Lung (tissue), 12 donors: ENCODE results near the gene TRABD2B. TPM values are rescaled to one million over a fixed set of nuclear protein-coding genes. Genes with fewer than 3 reads are reported as not detected.

Experiments used
- ATAC-seq: fragments of 200-7000 bp; cut with Tn5 transposase; one replicate; pipeline ENCODE4 v1.9.1; 2020; ENCODE audit warnings: moderate number of reproducible peaks; ENCODE audit not compliant: insufficient read depth, low FRiP score
- DNase-seq, 3 donors: peaks; one replicate each; pipeline ENCODE4 v3.0.0-alpha.2; 2013 to 2017
- H3K27ac ChIP-seq, 2 donors: one replicate each; pipeline ENCODE4 v1.5.1; 2013; ENCODE audit warnings: mild to moderate bottlenecking in 2 of 2, moderate library complexity in 2 of 2, control low read depth in 1 of 2, inconsistent platforms in 1 of 2, low read depth in 1 of 2, low read length in 1 of 2
- H3K27me3 ChIP-seq, 3 donors: one replicate each; pipeline ENCODE4 v1.5.1; 2013; ENCODE audit warnings: low read length in 2 of 3; ENCODE audit not compliant: control insufficient read depth in 3 of 3, insufficient read depth in 3 of 3
- H3K36me3 ChIP-seq, 4 donors: one replicate each; pipeline ENCODE4 v1.5.1; 2013; ENCODE audit warnings: low read length in 4 of 4, mild to moderate bottlenecking in 1 of 4, moderate library complexity in 1 of 4; ENCODE audit not compliant: control insufficient read depth in 4 of 4, insufficient read depth in 4 of 4
- H3K4me1 ChIP-seq, 5 donors: one replicate each; pipeline ENCODE4 v1.5.1; 2013; ENCODE audit warnings: low read length in 5 of 5, mild to moderate bottlenecking in 2 of 5, moderate library complexity in 1 of 5; ENCODE audit not compliant: control insufficient read depth in 5 of 5, insufficient read depth in 5 of 5
- H3K4me3 ChIP-seq: one replicate; pipeline ENCODE4 v1.5.1; 2013; ENCODE audit warnings: mild to moderate bottlenecking, control low read depth, moderate library complexity
- H3K9ac ChIP-seq, 2 donors: one replicate each; pipeline ENCODE4 v1.5.1; 2013; ENCODE audit warnings: low read length in 2 of 2, control low read depth in 1 of 2; ENCODE audit not compliant: insufficient read depth in 1 of 2
- H3K9me3 ChIP-seq, 4 donors: one replicate each; pipeline ENCODE4 v1.5.1; 2013; ENCODE audit warnings: low read length in 3 of 4, mild to moderate bottlenecking in 1 of 4, moderate library complexity in 1 of 4; ENCODE audit not compliant: control insufficient read depth in 4 of 4, insufficient read depth in 3 of 4
- WGBS, 2 donors: extraction: QIAGEN DNeasy Blood & Tissue Kit; methylation state at CpG; one replicate each; pipeline ENCODE4 v1.1.7; 2013; 5-methylcytosine and 5-hydroxymethylcytosine counted together
- polyA plus RNA-seq, 2 donors: library from polyadenylated mRNA; stranded (reverse); fragments of 200-250 nt; gene quantifications; one replicate each; pipeline ENCODE4 v1.2.1, GENCODE V29; 2013
- total RNA-seq, 2 donors: library from RNA; depleted of rRNA in 1 of 2; stranded (reverse); fragments of >200 nt in 1 of 2; gene quantifications; one replicate each; pipeline ENCODE4 v1.2.1, GENCODE V29; 2014 to 2021
- TF ChIP-seq, protein P1 (sequence below): IDR thresholded peaks from 2 replicates; pipeline ENCODE4 v1.5.1; 2012; ENCODE audit warnings: mild to moderate bottlenecking; ENCODE audit errors: control extremely low read depth, extremely low read depth
- donor health status: control.
- donor health status: control.
- donor health status: Bipolar disorder and iron deficiency.
- donor health status: healthy.
- donor health status: DM: yes; HTN: yes; CAD: no.

The TRABD2B gene
- total and polyA plus RNA-seq, 4 donors: 0.37 to 1.9 (median 0.64) TPM

DNA sequence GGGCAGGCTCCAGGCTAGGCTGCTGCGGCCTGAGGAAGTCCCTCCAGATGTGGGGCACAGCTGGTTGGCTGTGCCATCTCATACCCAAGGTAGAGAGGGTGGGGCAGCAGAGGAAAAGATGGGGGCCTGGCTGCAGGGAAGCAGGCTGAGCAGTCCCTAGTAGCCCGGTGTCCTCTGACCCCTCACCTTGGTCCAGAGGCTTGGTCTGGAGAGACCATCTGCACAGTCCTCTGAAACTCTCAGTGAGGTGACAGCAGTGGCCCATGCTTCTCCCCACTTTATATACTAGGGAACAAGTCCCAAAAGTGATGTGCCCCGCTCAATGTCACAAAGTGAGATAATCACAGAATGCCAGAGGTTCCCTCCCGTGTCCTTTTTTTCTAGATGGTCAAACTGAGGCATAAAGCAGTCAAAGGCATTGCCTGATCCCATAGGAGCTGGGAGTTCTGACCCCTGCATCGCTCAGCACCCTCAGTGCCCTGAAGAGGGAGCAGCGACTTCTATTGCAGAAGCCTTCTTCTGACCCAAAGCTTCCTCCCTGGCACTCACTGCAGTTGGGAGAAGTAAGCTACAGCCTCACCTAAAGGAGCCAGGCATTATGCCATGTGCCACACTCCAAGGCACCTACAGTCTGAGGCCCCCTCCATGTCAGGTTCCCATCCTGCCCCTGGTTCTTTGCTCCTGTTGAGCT is 45.5 kb downstream of the TRABD2B start:
- WGBS, 2 donors: 82 to 84% methylated on average over 6 of the region's 6 CpGs
- Histone ChIP-seq H3K4me3 (no peak overlapping the region), H3K27ac (no peak overlapping the region), H3K36me3 (no peaks in the 10 kb centered on the region), H3K27me3 (no peaks in the 10 kb centered on the region), H3K4me1 (peaks cover 0 to 4% (median 0%) of the 10 kb centered on the region in 5 donors), H3K9ac (no peak overlapping the region), H3K9me3 (no peaks in the 10 kb centered on the region)
- no peak for DNase-seq
- no peak for ATAC-seq
- TF ChIP-seq, protein P1, sequence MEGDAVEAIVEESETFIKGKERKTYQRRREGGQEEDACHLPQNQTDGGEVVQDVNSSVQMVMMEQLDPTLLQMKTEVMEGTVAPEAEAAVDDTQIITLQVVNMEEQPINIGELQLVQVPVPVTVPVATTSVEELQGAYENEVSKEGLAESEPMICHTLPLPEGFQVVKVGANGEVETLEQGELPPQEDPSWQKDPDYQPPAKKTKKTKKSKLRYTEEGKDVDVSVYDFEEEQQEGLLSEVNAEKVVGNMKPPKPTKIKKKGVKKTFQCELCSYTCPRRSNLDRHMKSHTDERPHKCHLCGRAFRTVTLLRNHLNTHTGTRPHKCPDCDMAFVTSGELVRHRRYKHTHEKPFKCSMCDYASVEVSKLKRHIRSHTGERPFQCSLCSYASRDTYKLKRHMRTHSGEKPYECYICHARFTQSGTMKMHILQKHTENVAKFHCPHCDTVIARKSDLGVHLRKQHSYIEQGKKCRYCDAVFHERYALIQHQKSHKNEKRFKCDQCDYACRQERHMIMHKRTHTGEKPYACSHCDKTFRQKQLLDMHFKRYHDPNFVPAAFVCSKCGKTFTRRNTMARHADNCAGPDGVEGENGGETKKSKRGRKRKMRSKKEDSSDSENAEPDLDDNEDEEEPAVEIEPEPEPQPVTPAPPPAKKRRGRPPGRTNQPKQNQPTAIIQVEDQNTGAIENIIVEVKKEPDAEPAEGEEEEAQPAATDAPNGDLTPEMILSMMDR: no peak

DNA sequence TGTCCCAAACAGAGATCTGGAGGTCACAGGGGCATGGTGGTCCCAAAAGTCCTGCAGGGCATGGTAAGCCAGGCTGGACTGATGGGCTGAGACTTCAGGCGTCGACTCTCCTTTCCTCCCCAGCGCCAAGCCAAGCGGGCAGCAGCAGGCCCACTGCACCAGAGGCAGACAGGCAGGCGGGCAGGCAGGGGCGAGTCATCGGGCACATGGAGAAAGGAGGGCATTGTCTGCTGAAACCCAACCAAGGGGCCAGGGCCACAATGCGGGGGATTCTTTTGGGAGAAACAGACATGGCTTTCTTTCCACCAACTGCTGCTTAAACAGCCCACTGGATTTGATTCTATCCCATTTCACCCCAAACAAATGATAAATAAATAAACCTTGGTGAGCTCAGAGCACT is 46.2 kb downstream of the TRABD2B start:
- DNase-seq (no peak), ATAC-seq (no peak)
- WGBS, 2 donors: 95 to 97% methylated on average over 8 of the region's 8 CpGs
- Histone ChIP-seq H3K9me3 (no peaks in the 10 kb centered on the region), H3K27me3 (no peaks in the 10 kb centered on the region), H3K9ac (no peak overlapping the region), H3K27ac (no peak overlapping the region), H3K4me3 (no peak overlapping the region), H3K36me3 (no peaks in the 10 kb centered on the region), H3K4me1 (peaks cover 0 to 4% (median 0%) of the 10 kb centered on the region in 5 donors)
- TF ChIP-seq, protein P1: no peak

DNA sequence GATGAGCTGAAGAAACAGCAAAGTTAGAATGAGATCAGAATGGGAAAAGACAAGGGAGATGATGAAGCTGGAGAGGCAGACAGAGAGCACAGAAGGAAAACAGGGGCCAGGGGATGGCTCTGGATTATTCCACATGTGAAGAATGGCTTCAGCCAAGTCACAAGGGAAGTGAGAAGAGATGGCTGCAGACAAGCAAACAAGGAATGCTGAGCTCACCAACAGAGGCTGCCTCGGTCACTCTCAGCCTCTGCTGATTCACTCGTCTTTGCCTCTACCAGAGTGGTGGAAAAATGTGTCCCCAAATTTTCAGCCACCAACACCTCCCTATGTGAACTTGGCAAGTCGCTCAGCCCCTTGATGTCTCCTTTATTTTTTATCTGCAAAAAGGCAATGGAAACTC is 46.7 kb downstream of the TRABD2B start:
- DNase-seq (no peak), ATAC-seq (no peak)
- no peaks in the 10 kb centered on the region for H3K9me3 ChIP-seq
- TF ChIP-seq, protein P1: no peak
- WGBS, 2 donors: 83 to 85% methylated on average over 3 of the region's 3 CpGs
- peaks cover 0 to 4% (median 0%) of the 10 kb centered on the region in 5 donors for H3K4me1 ChIP-seq
- H3K27ac ChIP-seq: no peak overlapping the region
- H3K27me3 ChIP-seq: no peaks in the 10 kb centered on the region
- no peak overlapping the region for H3K4me3 ChIP-seq
- H3K36me3 ChIP-seq: no peaks in the 10 kb centered on the region
- H3K9ac ChIP-seq: no peak overlapping the region

DNA sequence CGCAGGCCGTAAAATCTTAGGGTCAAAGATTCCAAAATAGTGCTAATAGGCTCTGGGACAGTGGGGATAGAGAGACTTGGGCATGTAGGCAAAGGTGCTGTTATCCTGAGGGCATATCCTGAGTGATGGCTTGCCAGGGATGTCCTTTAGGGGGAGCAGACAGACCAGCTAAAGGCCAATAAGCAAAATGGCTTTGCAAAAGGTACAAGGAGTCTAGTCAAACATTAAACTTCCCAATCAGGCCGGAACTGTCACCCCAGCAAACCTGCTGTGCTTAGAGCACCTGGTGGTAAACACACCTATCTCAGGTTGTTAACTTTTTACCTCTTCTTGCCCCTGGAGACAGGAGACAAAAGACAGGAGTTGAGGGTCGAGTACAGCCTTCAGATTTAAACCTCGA is 49.1 kb downstream of the TRABD2B start:
- Histone ChIP-seq H3K27ac (no peak overlapping the region), H3K27me3 (no peaks in the 10 kb centered on the region), H3K4me1 (peaks cover 0 to 18% (median 3%) of the 10 kb centered on the region in 5 donors), H3K36me3 (no peaks in the 10 kb centered on the region), H3K4me3 (no peak overlapping the region), H3K9me3 (no peaks in the 10 kb centered on the region), H3K9ac (no peak overlapping the region)
- no peak for ATAC-seq
- TF ChIP-seq, protein P1: no peak
- peak in 1 of 3 donors; percentile 49 for DNase-seq
- WGBS, 2 donors: 80 to 92% methylated on average over 5 of the region's 5 CpGs
